Measurements from ENCODE around the gene LORICRIN.
A peak's percentile ranks its signal among the peaks of the same experiment; 100 is the strongest.

The LORICRIN gene

GRCh38 chr1:153250166-153250565, 9.3 kb upstream of the LORICRIN start:
- no peak for DNase-seq (ENCODE audit: low spot score)

- no peak for DNase-seq (ENCODE audit: low spot score)
Measured at GRCh38 chr1:153251087-153251486, 8.4 kb upstream of the LORICRIN start.

DNA sequence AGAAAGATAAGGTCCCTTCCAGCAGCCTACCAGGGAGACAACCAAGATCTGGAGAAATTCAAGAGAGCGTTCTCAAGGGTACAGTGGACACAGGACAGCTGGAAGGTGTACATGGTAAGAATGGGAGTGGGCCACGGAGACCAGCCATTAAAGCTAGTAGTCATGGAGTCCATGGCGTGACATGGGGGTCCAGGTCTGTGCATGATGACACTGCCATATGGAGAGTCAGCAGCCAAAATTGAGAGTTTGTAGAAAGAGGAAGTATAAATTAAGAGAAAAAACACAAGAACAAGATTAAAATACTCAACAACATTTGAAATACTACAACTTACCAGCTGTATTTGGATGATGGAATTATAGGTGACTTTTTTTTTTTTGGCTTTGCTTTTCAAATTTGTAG, 7.9 kb upstream of the LORICRIN start:
- no peak for DNase-seq (ENCODE audit: low spot score)

DNA sequence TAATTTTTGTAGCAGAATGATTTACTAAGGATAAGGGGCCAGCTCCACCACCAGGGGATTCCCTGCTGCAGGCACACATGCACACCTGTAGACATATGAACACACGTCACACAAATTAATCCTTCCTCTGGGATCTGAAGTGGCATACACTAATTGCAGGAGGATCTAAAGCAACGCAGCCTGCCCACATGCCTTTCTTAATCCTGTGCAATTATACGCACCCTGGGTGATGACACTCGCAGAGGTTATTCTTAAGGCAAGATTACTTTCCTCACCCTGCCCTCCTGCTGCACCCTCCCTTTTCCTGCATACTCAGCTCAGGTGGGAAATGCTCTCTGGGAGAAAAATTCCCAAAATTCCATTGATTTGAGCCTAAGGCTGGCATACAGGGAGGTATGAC, 7.5 kb upstream of the LORICRIN start:
- no peak for DNase-seq (ENCODE audit: low spot score)

GRCh38 chr1:153253076-153253475, 6.4 kb upstream of the LORICRIN start:
- DNase-seq (ENCODE audit: low spot score): no peak

GRCh38 chr1:153253693-153254092, 5.8 kb upstream of the LORICRIN start:
- DNase-seq (ENCODE audit: low spot score): no peak

GRCh38 chr1:153260585-153261280, 1.2 kb downstream of the LORICRIN start:
- no peak for DNase-seq (ENCODE audit: low spot score)

GRCh38 chr1:153261281-153262069, 2.0 kb downstream of the LORICRIN start:
- DNase-seq (ENCODE audit: low spot score): no peak

GRCh38 chr1:153262070-153262366, 2.5 kb downstream of the LORICRIN start:
- DNase-seq (ENCODE audit: low spot score): no peak

DNA sequence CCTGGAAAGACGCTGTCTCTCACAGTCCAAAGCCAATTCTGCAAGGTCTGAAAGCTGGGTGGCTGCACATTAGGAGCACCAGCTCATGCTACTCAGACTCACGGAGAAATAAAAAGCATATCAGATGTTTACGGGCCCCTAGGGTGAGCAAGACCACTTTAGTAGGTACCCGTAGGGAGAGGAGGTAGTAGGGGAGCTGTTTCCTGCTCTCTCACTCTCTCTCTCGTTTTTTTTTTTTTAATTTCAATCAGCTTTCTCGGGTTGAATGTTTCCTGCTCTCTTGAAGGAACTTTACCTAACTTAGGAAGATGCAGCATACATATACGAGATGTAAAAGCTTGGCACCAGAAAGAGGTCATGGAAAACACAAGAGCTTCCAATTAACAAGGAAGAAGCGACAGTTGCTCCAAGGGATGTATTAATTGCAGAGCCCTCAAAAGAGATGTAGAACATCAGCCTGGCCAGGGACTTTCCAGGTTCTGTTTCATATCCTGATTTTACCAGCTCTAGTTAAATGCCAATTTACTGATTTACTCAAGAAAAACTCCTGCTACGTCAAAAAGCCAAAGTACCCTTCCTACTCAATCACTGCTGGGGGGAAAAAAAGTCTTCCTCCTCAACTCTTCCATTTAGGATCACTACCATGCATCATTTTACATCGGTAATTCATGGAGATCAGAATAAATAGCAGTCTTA, 3.1 kb downstream of the LORICRIN start:
- DNase-seq (ENCODE audit: low spot score): no peak

DNA sequence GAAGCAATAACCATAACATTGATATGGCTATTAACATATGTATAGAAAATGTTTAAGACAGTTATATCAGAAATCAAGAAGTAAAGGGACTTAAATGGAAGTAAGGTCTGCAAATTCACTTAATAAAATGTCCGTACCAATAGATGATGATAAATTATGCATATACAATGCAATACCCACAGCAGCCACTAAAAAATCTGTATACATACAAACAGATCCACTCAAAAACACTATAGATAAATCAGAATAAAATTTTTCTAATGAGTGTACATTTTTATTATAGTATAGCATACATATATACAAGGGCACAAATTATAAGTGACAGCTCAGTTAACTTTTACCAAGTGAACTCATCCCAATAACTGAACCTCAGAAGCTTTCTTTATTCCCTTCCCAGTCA, 6.0 kb downstream of the LORICRIN start:
- no peak for DNase-seq (ENCODE audit: low spot score)

DNA sequence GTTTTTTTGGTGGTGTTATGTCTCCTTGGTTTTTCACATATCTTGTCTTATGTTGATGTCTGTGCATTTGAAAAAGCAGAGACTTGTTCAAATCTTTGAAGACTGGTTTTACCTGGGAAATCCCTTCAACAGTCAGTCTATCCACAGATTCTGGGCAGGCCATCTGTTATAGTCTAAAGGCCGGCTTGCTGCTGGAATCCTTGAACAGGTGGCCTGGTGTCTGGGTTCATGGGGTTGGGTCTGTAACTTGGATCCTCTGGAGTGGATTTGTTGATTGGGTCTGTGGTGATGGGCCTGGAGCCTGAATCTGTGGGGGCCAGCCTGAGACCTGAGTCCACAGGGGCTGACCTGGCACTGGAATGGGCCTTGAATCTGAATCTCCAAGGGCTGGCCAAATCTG, 12.2 kb downstream of the LORICRIN start:
- DNase-seq (ENCODE audit: low spot score): no peak

GRCh38 chr1:153272186-153272585, 12.7 kb downstream of the LORICRIN start:
- no peak for DNase-seq (ENCODE audit: low spot score)

- DNase-seq (ENCODE audit: low spot score): peak; percentile 63
Measured at GRCh38 chr1:153277852-153278251, 18.4 kb downstream of the LORICRIN start.

DNA sequence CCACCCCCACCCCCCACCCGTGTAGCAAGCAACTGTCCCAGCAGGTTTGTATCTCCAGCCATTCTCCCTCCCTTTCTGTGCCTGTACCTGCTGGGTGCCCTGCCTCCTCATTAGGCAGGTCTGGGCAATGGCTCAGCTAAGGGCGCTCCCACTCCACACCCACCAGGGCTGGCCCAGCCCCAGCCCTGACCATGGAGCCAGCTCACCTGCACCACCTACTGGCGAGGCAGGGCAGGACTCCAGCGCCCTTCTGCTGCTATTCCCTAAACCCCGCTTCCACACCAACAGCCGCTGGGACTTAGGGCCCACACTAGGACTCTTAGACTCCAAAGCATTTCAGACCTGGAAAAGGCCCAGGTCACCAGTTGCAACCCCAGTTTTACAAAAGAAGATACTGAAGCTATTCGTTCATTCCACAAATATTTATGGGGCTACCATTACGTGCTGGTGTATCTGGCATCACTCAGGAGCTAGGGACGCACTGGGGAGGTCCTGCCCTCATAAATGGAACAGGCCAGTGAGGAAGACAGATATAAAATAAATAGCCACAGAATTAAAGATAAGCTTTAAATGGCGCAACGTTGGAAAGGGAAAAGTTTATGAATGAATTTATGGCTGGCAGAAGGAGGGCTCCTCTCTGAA, 29.3 kb downstream of the LORICRIN start:
- no peak for DNase-seq (ENCODE audit: low spot score)

DNA sequence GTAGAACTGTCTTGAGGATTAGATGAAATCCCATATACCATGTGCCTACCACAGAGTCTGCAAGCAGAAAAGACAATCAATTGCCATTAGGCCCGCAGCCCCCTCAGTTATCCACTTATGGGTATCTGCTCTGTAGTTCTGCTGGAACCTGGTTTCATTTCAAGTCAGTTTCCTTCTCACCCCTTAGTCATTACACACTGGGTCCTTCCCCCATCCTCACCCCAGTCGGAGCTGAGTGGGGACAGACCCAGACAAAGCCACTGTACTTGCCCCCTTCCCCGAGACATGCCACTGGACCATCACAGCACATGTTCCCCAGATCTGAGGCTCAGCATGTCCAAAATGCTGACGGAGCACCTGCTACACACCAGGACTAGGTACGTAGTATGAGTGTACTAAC, 32.0 kb downstream of the LORICRIN start:
- no peak for DNase-seq (ENCODE audit: low spot score)

GRCh38 chr1:153292185-153292584, 32.7 kb downstream of the LORICRIN start:
- no peak for DNase-seq (ENCODE audit: low spot score)

DNA sequence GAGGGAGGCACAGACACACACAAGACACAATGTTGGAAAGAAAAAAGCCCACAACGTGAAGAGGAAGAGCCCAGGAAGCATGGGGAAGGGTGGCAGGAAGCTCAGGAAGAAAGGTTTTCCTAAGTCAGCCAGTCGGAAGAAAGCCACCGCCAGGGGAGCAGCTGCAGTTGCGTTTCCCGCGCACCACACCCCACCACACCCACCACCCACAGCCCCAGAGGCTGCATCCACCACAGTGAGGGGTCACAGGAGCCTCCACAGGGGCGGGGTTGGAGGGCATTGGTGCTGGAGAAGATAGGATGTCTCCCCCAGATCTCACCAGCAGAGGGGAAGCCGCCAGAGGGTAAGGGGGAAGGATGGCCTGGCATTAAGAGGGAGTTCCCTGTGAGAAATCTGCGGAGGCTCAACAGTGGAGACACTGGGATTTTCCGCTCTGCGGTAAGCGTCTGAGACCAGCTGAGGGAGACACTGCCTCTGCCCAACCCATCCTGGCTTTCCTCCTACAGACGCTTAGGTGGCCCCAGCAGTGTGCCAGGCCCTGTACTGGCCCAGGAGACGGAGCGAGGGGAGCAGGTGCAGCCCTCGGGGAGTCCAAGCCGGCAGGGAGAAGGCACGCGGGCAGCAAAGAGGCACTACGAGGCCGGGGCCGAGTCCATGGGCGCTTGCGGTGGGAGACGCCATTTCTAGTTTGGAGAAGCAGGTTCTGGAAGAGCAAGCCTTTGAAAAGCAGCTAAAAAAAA, 33.4 kb downstream of the LORICRIN start:
- DNase-seq (ENCODE audit: low spot score): peak; percentile 21

GRCh38 chr1:153293480-153293775, 33.9 kb downstream of the LORICRIN start:
- no peak for DNase-seq (ENCODE audit: low spot score)

DNA sequence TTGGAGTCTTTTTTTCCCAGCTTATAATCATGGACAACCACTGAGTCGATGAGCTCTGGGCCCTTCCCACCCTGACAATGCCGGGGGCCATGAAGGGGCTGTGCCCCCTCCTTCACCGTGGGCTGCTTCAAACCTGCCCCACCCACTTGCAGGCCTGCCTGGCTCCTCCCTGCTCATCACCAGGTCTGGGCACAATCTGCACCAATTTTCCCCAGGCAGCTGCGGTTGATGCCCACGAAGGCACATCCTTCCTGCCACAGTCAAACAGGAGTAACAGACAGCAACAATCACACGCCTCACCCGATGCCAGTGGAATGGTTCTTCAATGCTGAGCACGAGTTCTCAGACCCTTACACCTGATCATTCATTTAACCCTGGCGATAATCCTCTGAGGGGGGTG, 34.4 kb downstream of the LORICRIN start:
- DNase-seq (ENCODE audit: low spot score): no peak

DNA sequence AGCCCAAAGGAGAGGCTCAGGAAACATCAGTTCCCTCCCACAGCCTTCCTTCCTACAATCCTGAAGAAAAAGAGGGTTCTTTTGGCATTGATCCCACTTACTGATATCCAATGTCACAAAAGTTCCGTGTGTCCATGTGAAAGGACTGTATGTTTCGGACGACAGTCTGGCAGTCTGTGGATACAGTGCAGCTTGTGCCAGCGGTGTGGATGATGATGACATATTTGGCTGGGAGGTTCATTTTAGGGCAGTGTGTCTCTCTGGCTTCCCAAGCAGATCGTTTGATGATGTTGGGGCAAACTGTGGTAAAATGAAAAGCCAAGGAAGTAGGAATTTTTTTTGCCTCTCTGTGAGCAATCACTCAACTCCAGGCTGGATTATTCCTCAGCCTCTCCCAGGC, 42.8 kb downstream of the LORICRIN start:
- DNase-seq (ENCODE audit: low spot score): no peak

- no peak for DNase-seq (ENCODE audit: low spot score)
Measured at GRCh38 chr1:153305682-153306081, 46.2 kb downstream of the LORICRIN start.

Measured in SW480 (cell line).